Mesothelial cell of epicardium (in vitro differentiated cells): ENCODE measurements around the gene MBOAT7. TPM values are rescaled to one million over a fixed set of nuclear protein-coding genes. Genes with fewer than 3 reads are reported as not detected.
"Not testable (repeated sequence)": the region's sequence is repeated elsewhere in the genome, so short reads cannot be mapped to it uniquely, and the experiment has no call there.

Experiments
- DNase-seq, 2 experiments: peaks; one replicate each; pipeline ENCODE4 v3.0.0; 2021; ENCODE audit warnings: low spot score in 2 of 2; ENCODE audit not compliant: unreplicated experiment in 2 of 2
- H3K27ac Mint-ChIP-seq: 2 replicates; pipeline ENCODE4 v1.8.0; 2021; ENCODE audit warnings: mixed read lengths
- H3K27me3 Mint-ChIP-seq: 2 replicates; pipeline ENCODE4 v1.8.0; 2021; ENCODE audit warnings: low read depth, mixed read lengths
- H3K36me3 Mint-ChIP-seq: 2 replicates; pipeline ENCODE4 v1.8.0; 2021; ENCODE audit warnings: mixed read lengths
- H3K4me1 Mint-ChIP-seq: 2 replicates; pipeline ENCODE4 v1.8.0; 2021; ENCODE audit warnings: mixed read lengths
- H3K4me3 Mint-ChIP-seq: 2 replicates; pipeline ENCODE4 v1.8.0; 2021; ENCODE audit warnings: mild to moderate bottlenecking, moderate library complexity, mixed read lengths
- H3K9me3 Mint-ChIP-seq: 2 replicates; pipeline ENCODE4 v1.8.0; 2021; ENCODE audit warnings: mixed read lengths
- CTCF ChIP-seq: fragments of 200-600 bp; sonication (generic); IDR thresholded peaks from one replicate; pipeline ENCODE4 v1.5.0; 2021; ENCODE audit warnings: antibody characterized with exemption; ENCODE audit not compliant: unreplicated experiment
- total RNA-seq: library from RNA; stranded (reverse); gene quantifications from 3 replicates; pipeline ENCODE4 v1.2.1, GENCODE V29; 2021

Gene MBOAT7
- total RNA-seq, 1 donor from 2014 or later, result 113 TPM

GRCh38 chr19:54201980-54202379 is 12.6 kb upstream of the MBOAT7 start:
- TF ChIP-seq CTCF, result no peak
- H3K27ac Mint-ChIP-seq, result peak overlapping the region; percentile 100
- H3K4me3 Mint-ChIP-seq, result peak overlapping the region; percentile 100
- H3K4me1 Mint-ChIP-seq, result peaks cover 46% of the 10 kb centered on the region
- H3K27me3 Mint-ChIP-seq, result no peaks in the 10 kb centered on the region
- H3K9me3 Mint-ChIP-seq, result no peaks in the 10 kb centered on the region
- no peak for DNase-seq
- peaks cover 22% of the 10 kb centered on the region for H3K36me3 Mint-ChIP-seq

- H3K9me3 Mint-ChIP-seq, result no peaks in the 10 kb centered on the region
- H3K27me3 Mint-ChIP-seq, result no peaks in the 10 kb centered on the region
- peak overlapping the region; percentile 100 for H3K4me3 Mint-ChIP-seq
- H3K27ac Mint-ChIP-seq, result peak overlapping the region; percentile 100
- peaks cover 19% of the 10 kb centered on the region for H3K36me3 Mint-ChIP-seq
- H3K4me1 Mint-ChIP-seq, result peaks cover 46% of the 10 kb centered on the region
- no peak for DNase-seq
- no peak for TF ChIP-seq CTCF
Observed at GRCh38 chr19:54201172-54201701, 11.9 kb upstream of the MBOAT7 start.

GRCh38 chr19:54199401-54199800 is 10.0 kb upstream of the MBOAT7 start:
- H3K27ac Mint-ChIP-seq, result peak overlapping the region; percentile 85
- no peak for DNase-seq
- H3K9me3 Mint-ChIP-seq, result no peaks in the 10 kb centered on the region
- peaks cover 35% of the 10 kb centered on the region for H3K4me1 Mint-ChIP-seq
- peaks cover 21% of the 10 kb centered on the region for H3K36me3 Mint-ChIP-seq
- H3K4me3 Mint-ChIP-seq, result peak overlapping the region; percentile 61
- no peak for TF ChIP-seq CTCF
- H3K27me3 Mint-ChIP-seq, result no peaks in the 10 kb centered on the region

DNA sequence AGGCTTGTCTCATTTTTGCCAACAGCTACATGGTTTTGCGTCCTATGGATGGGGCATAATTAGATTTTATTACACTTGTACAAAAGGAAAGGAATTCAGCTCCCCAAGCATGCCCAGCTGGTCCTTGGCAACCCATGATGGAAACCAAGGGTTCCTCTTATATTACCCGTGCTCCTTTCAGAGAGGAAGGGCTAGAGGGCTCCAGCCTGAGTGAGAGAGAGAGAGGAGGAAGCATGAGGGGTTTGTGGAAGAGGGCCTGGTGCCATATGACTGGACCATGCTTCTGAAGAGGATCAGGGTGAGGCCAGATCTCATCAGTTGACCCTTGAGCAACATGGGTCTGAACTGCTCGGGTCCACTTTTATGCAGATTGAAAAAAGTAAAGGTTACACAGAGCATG is 7.7 kb upstream of the MBOAT7 start:
- peak overlapping the region; percentile 71 for H3K27ac Mint-ChIP-seq
- H3K27me3 Mint-ChIP-seq, result no peaks in the 10 kb centered on the region
- H3K4me3 Mint-ChIP-seq, result no peak overlapping the region
- H3K36me3 Mint-ChIP-seq, result peaks cover 10% of the 10 kb centered on the region
- no peak for DNase-seq
- H3K4me1 Mint-ChIP-seq, result peaks cover 23% of the 10 kb centered on the region
- no peak for TF ChIP-seq CTCF
- H3K9me3 Mint-ChIP-seq, result no peaks in the 10 kb centered on the region

- no peaks in the 10 kb centered on the region for H3K9me3 Mint-ChIP-seq
- peaks cover 23% of the 10 kb centered on the region for H3K4me1 Mint-ChIP-seq
- TF ChIP-seq CTCF, result no peak
- H3K4me3 Mint-ChIP-seq, result no peak overlapping the region
- H3K36me3 Mint-ChIP-seq, result peaks cover 10% of the 10 kb centered on the region
- H3K27me3 Mint-ChIP-seq, result no peaks in the 10 kb centered on the region
- no peak overlapping the region for H3K27ac Mint-ChIP-seq
- DNase-seq, result no peak
Observed at GRCh38 chr19:54196536-54196935, 7.2 kb upstream of the MBOAT7 start.

- H3K4me3 Mint-ChIP-seq, H3K36me3 Mint-ChIP-seq, H3K9me3 Mint-ChIP-seq, H3K27ac Mint-ChIP-seq, DNase-seq, H3K27me3 Mint-ChIP-seq: not testable (repeated sequence)
- H3K4me1 Mint-ChIP-seq, result peaks cover 17% of the 10 kb centered on the region
Observed at GRCh38 chr19:54194463-54194862, 5.1 kb upstream of the MBOAT7 start.
